ENCODE data around the gene CTDSPL2.
A peak's percentile ranks its signal among the peaks of the same experiment; 100 is the strongest.
"Not testable (repeated sequence)": the region's sequence is repeated elsewhere in the genome, so short reads cannot be mapped to it uniquely, and the experiment has no call there.

The CTDSPL2 gene

DNA sequence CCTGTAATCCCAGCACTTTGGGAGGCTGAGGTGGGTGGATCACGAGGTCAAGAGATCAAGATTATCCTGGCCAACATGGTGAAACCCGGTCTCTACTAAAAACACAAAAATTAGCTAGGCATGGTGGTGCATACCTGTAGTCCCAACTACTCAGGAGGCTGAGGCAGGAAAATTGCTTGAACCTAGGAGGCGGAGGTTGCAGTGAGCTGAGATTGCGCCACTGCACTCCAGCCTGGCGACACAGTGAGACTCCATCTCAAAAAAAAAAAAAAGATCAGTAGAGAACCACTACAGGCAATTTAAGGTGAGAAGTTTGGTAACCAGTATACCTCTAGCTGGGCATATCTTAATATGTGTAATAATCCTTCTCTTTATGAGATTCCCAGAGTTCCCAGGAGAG, 117.3 kb downstream of the CTDSPL2 start:
- DNase-seq = not testable (repeated sequence)

DNA sequence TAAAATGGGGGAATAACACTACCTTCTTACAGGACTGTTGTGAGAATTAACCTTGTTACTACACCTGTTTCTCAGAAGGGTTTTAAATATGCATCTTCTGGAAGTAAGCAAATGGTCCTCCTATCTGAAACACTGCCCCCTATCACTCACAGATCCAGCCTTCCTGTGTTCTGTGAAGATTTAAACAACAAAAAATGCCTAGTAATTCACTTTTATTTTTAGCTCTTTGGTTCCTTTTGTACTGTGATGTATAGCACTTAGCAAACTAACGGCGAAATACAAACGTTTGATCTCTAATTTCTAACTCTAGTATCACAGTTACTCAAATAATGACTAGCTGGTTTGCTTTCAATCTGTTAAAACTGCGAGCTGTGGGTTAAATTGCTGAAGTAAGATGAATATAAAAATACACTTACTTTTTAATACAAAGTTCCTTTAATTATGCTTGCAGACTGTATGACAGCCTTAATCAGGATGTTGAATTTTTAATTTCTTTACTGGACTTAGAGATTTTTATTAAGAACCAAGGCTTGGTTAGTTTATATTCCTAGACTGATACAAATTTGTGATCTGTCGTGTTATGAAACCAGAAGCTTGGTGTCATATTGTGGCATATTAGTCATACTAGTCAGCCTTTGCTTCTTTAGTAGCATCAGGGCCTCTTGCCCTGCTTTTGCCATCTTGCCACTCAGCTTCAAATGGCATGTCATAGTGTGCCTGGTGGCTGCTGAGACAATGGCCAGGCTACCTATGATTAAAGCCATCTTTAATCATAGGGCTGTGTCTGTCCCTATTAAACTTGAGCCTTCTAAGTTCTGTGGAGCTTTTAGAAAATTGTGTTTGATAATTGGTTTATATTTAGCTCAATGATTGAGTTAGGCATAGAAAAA, 118.7 kb downstream of the CTDSPL2 start:
- no peak for DNase-seq

DNA sequence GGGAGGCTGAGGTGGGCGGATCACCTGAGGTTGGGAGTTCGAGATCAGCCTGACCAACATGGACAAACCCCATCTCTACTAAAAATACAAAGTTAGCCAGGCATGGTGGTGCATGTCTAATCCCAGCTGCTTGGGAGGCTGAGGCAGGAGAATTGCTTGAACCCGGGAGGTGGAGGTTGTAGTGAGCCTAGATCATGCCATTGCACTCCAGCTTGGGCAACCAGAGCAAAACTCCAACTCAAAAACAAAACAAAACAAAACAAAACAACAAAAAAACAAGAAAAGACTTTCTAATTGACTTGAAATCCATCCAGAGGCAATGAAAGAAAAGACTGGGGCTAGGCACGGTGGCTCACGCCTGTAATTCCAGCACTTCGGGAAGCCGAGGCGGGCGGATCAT, 121.7 kb downstream of the CTDSPL2 start:
- DNase-seq = not testable (repeated sequence)

DNA sequence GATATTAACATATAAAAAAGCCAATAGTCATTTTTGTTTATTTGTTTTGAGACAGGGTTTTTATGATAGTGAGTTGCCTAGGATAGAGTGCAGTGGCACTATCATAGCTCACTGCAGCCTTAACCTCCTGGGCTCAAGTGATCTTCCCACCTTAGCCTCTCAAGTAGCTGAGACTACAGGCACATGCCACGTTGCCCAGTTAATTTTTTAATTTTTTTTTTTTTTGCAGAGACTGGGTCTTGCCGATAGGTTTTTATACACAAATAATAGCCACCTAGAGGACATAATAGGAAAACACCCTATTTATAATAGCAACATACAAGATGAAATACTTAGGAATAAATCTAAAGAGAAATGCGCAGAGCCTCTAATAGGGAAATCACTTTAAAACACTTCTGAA, 122.8 kb downstream of the CTDSPL2 start:
- DNase-seq = peak; percentile 7

DNA sequence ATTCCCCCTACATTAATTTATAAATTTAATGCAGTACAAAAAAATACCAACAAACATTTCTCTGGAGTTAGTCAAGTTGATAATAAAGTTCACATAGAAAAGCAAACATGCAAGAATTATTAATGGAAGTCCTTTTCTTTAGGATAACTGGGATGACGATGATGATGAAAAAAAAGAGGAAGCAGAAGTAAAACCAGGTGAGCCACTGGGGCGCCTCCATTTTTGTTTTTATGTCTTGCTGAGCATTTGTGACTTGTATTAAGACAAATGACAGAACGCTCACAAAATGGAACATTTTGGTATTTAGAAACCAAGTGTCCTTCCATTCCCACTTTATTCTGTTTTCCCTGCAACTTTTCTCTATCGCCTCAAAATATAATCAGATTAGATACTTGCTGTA, 123.3 kb downstream of the CTDSPL2 start:
- DNase-seq = no peak

DNA sequence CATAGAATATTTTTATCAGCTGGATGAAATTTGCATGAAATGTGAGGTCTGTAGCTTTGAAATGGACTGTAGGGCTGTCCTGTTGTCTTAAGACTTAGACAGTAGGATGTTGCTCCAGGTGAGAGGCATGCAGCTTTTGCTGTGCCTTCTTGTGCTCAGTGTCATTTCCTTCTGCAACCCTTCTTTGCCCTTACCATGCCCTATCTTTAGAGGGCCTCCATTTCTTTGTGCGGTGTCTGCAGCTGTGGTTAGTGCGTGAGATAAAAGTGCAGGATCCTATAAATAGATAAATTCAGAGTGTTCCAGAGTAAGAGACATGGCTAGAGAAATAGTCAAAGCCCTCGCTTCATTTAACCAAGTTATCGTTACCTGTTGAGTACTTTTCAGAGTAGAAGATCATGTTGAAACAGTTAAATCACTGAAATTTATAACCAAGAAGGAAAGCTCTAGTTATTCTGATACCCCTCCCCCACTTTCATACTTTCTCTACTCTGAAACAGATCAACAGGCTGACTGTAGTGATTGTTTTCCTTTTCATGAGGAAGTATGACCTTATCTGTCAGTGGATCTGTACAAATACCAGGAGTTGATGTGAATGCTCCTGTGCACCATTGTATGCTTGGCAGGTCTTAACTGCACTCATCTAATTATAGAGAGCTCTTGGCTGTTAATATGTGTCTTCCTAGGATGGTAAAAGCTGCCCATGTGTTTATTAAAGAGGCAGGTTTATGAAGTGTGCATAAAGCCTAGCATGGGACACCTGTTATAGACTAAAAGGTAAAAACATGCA, 127.7 kb downstream of the CTDSPL2 start:
- no peak for DNase-seq

DNA sequence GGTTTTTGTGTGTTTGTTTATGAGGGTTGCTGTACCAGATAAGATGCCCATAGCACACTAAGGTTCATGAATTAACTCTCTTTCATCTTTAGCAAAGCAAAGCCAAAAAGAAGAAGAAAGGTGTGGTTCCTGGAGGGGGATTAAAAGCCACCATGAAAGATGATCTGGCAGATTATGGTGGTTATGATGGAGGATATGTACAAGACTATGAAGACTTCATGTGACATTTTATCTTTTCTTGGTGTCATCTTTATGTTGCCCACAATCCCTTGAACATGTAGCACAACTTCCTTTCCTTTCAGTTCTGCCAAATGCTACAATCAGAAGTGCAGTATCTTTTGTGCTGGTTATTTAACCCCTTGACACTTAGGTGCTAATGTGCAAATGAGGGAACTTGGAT, 133.5 kb downstream of the CTDSPL2 start:
- not testable (repeated sequence) for DNase-seq

DNA sequence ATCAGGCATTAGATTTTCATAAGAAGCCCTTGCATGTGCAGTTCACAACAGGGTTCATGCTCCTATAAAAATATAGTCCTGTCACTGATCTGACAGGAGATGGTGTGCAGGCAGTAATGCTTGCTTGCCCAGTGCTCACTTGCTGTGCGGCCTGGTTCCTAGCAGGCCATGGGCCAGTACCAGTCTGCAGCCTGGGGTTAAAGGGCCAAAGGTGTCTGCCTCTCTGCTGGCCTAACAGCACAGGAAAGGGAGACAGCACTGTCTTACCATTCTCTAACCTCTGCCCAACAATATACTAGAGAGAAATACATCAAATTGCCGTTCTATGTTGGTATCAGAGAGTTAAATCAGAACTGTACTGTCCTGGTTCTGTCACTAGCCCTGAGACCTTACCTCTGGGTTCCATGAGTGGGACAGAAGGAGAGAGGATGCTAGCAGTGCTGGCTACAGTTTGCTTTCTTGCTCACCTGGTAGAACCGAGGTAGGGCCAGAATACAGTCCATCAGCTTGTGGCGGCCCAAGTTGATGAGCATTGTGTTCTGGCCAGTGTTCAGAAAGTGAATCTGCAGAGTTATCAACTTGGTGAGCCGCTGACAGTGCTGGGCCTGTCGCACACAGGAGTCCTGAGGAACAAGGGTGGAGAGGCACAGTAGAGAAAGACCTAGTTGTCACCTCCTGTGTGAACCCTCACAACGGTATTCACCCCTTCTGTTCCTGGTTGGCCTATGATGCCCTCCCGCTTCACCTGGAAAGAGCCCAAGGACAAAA, 138.1 kb downstream of the CTDSPL2 start:
- no peak for DNase-seq

DNA sequence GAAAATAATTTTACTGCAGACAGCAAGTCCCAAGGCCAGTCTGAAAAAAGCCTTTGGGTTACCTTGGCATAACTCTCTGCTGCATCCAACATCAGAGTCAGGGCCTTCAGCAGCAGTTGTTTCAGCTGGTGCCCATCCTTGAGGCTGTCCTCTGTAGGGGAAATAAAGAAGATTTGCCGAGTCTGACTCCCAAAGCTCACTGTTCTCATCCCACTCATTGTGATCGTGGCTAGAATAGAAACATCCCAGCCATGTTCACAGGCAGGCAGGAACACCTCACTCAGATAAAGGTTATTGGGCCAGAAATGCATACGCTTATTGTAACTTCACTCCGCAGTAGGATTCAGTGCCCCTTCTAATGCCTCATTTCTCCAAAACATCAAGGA, 138.7 kb downstream of the CTDSPL2 start:
- DNase-seq = no peak

DNA sequence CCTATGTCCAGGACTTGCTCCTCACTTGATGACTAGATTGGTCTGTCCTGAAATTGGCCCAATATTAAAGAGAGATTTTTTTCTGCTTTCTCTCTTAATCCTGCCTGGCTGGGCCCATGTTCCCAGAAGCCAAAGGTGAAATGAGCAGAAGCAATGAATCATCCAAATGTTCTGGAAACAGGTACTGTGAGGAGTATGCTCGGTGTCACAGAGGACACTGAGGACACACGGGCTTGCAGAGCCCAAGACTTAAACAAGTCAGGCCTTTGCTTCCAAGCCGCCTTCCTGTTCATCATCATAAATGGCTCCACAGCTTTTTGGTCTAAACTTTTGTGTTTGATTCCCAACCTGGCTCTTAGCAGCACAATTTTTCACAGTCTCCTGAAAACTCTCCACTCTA, 140.9 kb downstream of the CTDSPL2 start:
- no peak for DNase-seq

DNA sequence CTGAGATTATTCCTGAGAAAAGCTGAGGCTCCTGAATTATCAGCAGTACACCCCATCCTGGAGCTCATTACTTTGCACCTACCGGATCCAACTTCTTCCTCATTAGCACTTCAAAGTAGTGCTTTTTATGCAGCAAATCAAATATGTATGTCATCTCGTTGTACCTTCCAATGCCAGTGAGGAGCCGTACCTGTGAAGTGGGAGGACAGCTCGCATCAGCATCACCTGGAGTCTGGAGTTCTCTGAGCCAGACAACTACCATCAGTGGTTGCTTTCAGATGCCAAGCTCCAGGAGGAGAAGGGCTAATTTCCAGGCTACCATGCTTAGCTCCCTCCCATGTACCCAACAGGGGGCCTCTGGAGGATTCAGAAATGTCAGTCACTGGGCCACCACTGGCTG, 141.9 kb downstream of the CTDSPL2 start:
- DNase-seq = no peak

DNA sequence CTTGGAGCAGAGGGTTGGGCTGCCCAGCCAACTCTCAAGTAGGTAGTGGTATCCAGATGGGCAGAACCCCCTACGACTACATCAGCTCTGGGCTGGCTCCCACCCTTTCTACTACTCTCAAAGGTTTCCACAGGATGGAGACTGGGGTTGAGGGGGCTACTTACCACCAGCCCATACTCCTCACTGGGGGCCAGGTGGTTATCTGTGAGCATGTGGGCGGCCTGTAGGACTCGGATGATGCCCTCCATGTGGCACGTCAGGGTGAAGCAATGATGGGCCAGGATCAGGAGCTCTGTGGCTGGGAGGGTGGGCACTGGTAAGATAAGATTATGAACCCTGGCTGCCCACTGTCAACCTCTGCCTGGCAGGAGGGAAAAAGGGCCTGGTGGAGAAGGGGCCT, 142.9 kb downstream of the CTDSPL2 start:
- DNase-seq = no peak

DNA sequence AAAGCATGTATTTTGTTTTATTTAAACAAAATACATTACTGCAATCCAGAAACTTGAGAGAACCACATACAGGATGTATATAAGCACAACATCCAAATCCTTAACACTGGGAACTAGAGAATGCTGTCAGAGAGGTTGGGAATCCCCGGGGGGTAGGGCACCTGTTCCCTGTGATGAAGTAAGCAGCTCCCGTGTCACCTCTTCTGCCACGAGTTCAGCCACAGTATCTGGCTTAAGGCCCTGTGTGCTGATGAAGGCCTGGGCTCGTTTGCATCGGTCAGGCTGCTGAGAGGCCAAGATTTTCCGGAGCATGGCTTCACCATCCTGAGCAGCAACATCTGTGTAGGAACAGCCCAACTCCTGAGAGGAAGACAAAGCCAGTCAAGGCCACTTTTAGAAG, 146.0 kb downstream of the CTDSPL2 start:
- no peak for DNase-seq

DNA sequence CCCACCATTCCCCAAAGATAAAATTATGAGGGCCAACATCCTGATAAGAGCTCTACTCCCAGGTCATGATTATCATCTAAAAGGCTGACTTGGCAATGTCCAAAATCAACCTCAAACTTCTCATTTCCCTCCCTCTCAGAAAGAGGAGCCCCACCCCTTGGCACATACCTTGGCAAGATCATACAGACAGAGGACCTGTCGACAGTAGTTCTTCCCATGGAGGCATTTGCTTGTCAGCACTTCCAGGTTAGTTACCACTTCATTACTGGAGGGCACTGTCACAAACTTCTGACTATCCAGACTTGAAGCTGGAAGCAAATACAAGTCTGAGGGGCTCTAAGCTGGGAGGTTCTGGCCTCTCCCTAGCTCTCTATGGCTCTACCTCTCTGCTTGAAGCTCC, 147.3 kb downstream of the CTDSPL2 start:
- DNase-seq = no peak
